BLaER1 treated with 17β-estradiol and CSF1 and Interleukin-3, amounts not matched to agents 10 nM and 100 nM (cell line): ENCODE data around the gene CSMD2.

ENCODE experiments used
- H3K27ac ChIP-seq, 11 experiments: shearing (Covaris generic); formaldehyde crosslinking; 2 replicates each; pipeline ENCODE4 v1.8.1; 2022
- H3K27me3 ChIP-seq, 11 experiments: shearing (Covaris generic); formaldehyde crosslinking; 2 replicates each; pipeline ENCODE4 v1.8.1; 2022
- H3K36me3 ChIP-seq, 11 experiments: shearing (Covaris generic); formaldehyde crosslinking; 2 replicates each; pipeline ENCODE4 v1.8.1; 2022
- H3K4me1 ChIP-seq, 10 experiments: shearing (Covaris generic); formaldehyde crosslinking; 2 replicates each; pipeline ENCODE4 v1.8.1; 2022
- H3K4me2 ChIP-seq, 11 experiments: shearing (Covaris generic); formaldehyde crosslinking; 2 replicates each; pipeline ENCODE4 v1.8.1; 2022
- H3K4me3 ChIP-seq, 10 experiments: shearing (Covaris generic); formaldehyde crosslinking; 2 replicates each; pipeline ENCODE4 v1.8.1; 2022
- H3K9ac ChIP-seq, 11 experiments: shearing (Covaris generic); formaldehyde crosslinking; 2 replicates each; pipeline ENCODE4 v1.8.1; 2022
- H3K9me3 ChIP-seq, 11 experiments: shearing (Covaris generic); formaldehyde crosslinking; replicated peaks in 1 of 11; 2 replicates each; pipeline ENCODE4 v1.8.1; 2022
- H4K20me1 ChIP-seq, 11 experiments: shearing (Covaris generic); formaldehyde crosslinking; 2 replicates each; pipeline ENCODE4 v1.8.1; 2022
- Cebpa-rat ChIP-seq, 11 experiments: shearing (Covaris generic); IDR thresholded peaks; 2 replicates each; pipeline ENCODE4 v1.8.1; 2022

The CSMD2 gene

GRCh38 chr1:33609739-33610138, 555.3 kb downstream of the CSMD2 start:
- TF ChIP-seq Cebpa-rat (IDR thresholded peaks at IDR 0.05) = no peak
- H3K27me3 ChIP-seq = no peaks in the 10 kb centered on the region

GRCh38 chr1:33608825-33609400, 556.1 kb downstream of the CSMD2 start:
- Histone ChIP-seq H3K4me1 (peaks cover 0 to 17% (median 13%) of the 10 kb centered on the region in 10 experiments; a peak in 16 of 20 replicates), H4K20me1 (no peaks in the 10 kb centered on the region), H3K4me2 (no peak overlapping the region), H3K27me3 (no peaks in the 10 kb centered on the region), H3K9ac (no peak overlapping the region), H3K4me3 (no peak overlapping the region), H3K27ac (no peak overlapping the region), H3K9me3 (no peaks in the 10 kb centered on the region), H3K36me3 (no peaks in the 10 kb centered on the region)
- no peak for TF ChIP-seq Cebpa-rat (IDR thresholded peaks at IDR 0.05)

More at GRCh38 chr1:33609739-33610138, 555.3 kb downstream of the CSMD2 start:
- Histone ChIP-seq H4K20me1 (no peaks in the 10 kb centered on the region), H3K4me1 (peaks cover 0 to 20% (median 13%) of the 10 kb centered on the region in 10 experiments; a peak in 16 of 20 replicates), H3K9ac (no peak overlapping the region), H3K9me3 (no peaks in the 10 kb centered on the region), H3K4me3 (no peak overlapping the region), H3K36me3 (no peaks in the 10 kb centered on the region), H3K4me2 (0 out of 22 replicates have a peak overlapping the region, but pooled peaks of 1 of the 11 experiments have one; percentile 71), H3K27ac (no peak overlapping the region)

GRCh38 chr1:33607444-33608005, 557.5 kb downstream of the CSMD2 start:
- Histone ChIP-seq H3K36me3 (no peaks in the 10 kb centered on the region), H3K27ac (no peak overlapping the region), H3K4me3 (no peak overlapping the region), H3K4me2 (no peak overlapping the region), H3K27me3 (no peaks in the 10 kb centered on the region), H3K4me1 (peaks cover 0 to 18% (median 13%) of the 10 kb centered on the region in 10 experiments; a peak in 16 of 20 replicates), H4K20me1 (no peaks in the 10 kb centered on the region), H3K9me3 (no peaks in the 10 kb centered on the region), H3K9ac (no peak overlapping the region)
- no peak for TF ChIP-seq Cebpa-rat (IDR thresholded peaks at IDR 0.05)

- Histone ChIP-seq H3K4me1 (peaks cover 0 to 22% (median 12%) of the 10 kb centered on the region in 10 experiments; a peak in 16 of 20 replicates), H3K9me3 (peaks cover 0 to 5% (median 0%) of the 10 kb centered on the region in 11 experiments; a peak in 1 of 22 replicates), H3K4me2 (no peak overlapping the region), H4K20me1 (no peaks in the 10 kb centered on the region), H3K36me3 (no peaks in the 10 kb centered on the region), H3K4me3 (no peak overlapping the region), H3K27ac (no peak overlapping the region), H3K9ac (no peak overlapping the region), H3K27me3 (no peaks in the 10 kb centered on the region)
- TF ChIP-seq Cebpa-rat (IDR thresholded peaks at IDR 0.05) = no peak
Observed at GRCh38 chr1:33606272-33606671, 558.8 kb downstream of the CSMD2 start.

GRCh38 chr1:33602271-33602670, 562.8 kb downstream of the CSMD2 start:
- Histone ChIP-seq H3K4me3 (no peak overlapping the region), H4K20me1 (no peaks in the 10 kb centered on the region), H3K27me3 (no peaks in the 10 kb centered on the region), H3K9me3 (peaks cover 0 to 8% (median 0%) of the 10 kb centered on the region in 11 experiments; a peak in 1 of 22 replicates), H3K4me1 (peaks cover 0 to 12% (median 6%) of the 10 kb centered on the region in 10 experiments; a peak in 6 of 20 replicates), H3K36me3 (no peaks in the 10 kb centered on the region), H3K9ac (no peak overlapping the region), H3K27ac (no peak overlapping the region), H3K4me2 (no peak overlapping the region)
- no peak for TF ChIP-seq Cebpa-rat (IDR thresholded peaks at IDR 0.05)

- Histone ChIP-seq H3K4me2 (no peak overlapping the region), H3K9me3 (peaks cover 0 to 8% (median 0%) of the 10 kb centered on the region in 11 experiments; a peak in 1 of 22 replicates), H3K27me3 (no peaks in the 10 kb centered on the region), H3K27ac (no peak overlapping the region), H3K9ac (no peak overlapping the region), H3K36me3 (no peaks in the 10 kb centered on the region), H3K4me3 (no peak overlapping the region), H3K4me1 (peaks cover 0 to 12% (median 6%) of the 10 kb centered on the region in 10 experiments; a peak in 6 of 20 replicates), H4K20me1 (no peaks in the 10 kb centered on the region)
- no peak for TF ChIP-seq Cebpa-rat (IDR thresholded peaks at IDR 0.05)
Observed at GRCh38 chr1:33601751-33602150, 563.3 kb downstream of the CSMD2 start.

- Histone ChIP-seq H3K27ac (no peak overlapping the region), H3K4me2 (0 out of 22 replicates have a peak overlapping the region, but pooled peaks of 2 of the 11 experiments have one; percentile 7 to 18), H3K4me1 (peaks cover 0 to 12% (median 6%) of the 10 kb centered on the region in 10 experiments; a peak in 6 of 20 replicates), H3K9ac (no peak overlapping the region), H3K9me3 (peaks cover 0 to 8% (median 0%) of the 10 kb centered on the region in 11 experiments; a peak in 1 of 22 replicates), H4K20me1 (no peaks in the 10 kb centered on the region), H3K27me3 (no peaks in the 10 kb centered on the region), H3K36me3 (no peaks in the 10 kb centered on the region), H3K4me3 (no peak overlapping the region)
- TF ChIP-seq Cebpa-rat (IDR thresholded peaks at IDR 0.05) = peak in 2 of 11 experiments; percentile 22 to 25; a peak in 1 of 22 replicates
Observed at GRCh38 chr1:33599516-33600115, 565.4 kb downstream of the CSMD2 start.

- Histone ChIP-seq H3K4me2 (no peak overlapping the region), H3K4me1 (no peaks in the 10 kb centered on the region), H3K9me3 (no peaks in the 10 kb centered on the region), H4K20me1 (no peaks in the 10 kb centered on the region), H3K4me3 (no peak overlapping the region), H3K27me3 (no peaks in the 10 kb centered on the region), H3K9ac (no peak overlapping the region), H3K36me3 (no peaks in the 10 kb centered on the region), H3K27ac (no peak overlapping the region)
- TF ChIP-seq Cebpa-rat (IDR thresholded peaks at IDR 0.05) = no peak
Observed at GRCh38 chr1:33588726-33589125, 576.3 kb downstream of the CSMD2 start.

GRCh38 chr1:33586795-33587194, 578.2 kb downstream of the CSMD2 start:
- H3K4me2 ChIP-seq = no peak overlapping the region
- TF ChIP-seq Cebpa-rat (IDR thresholded peaks at IDR 0.05) = no peak
- no peaks in the 10 kb centered on the region for H3K27me3 ChIP-seq
- no peaks in the 10 kb centered on the region for H3K9me3 ChIP-seq
- H4K20me1 ChIP-seq = no peaks in the 10 kb centered on the region
- no peaks in the 10 kb centered on the region for H3K36me3 ChIP-seq
- no peak overlapping the region for H3K9ac ChIP-seq
- no peak overlapping the region for H3K4me3 ChIP-seq
- H3K27ac ChIP-seq = no peak overlapping the region
- no peaks in the 10 kb centered on the region for H3K4me1 ChIP-seq
